ENCODE data around the gene ADORA2B. TPM values are rescaled to one million over a fixed set of nuclear protein-coding genes. Genes with fewer than 3 reads are reported as not detected.

The ADORA2B gene
- total and polyA plus RNA-seq, 9 donors: 0.06 to 1.0 (median 0.28) TPM; not detected in 3

DNA sequence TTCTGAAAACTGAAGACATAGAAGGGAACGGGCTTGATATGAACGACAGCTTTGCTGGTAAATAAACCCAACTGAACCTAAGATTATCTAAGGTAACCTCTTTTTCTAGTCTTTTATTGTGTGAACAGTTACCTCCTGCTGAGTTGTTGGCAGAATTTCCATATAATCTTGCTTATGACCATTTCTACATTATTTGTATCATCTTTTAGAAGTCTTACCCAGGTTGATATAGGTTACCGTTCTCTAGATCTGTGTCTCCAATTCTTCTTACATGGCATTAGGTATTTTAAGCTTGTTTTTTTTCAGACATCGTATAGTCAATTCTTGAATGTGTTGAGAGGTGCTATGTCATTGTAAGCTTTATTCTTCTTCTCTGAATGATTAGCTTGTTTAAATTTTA lies 79.0 kb downstream of the ADORA2B start:
- intact Hi-C loops (cut with DNase I): no loop called here
- Histone ChIP-seq H3K9me3 (no peaks in the 10 kb centered on the region), H3K27ac (no peak overlapping the region), H3K4me1 (ENCODE audit: insufficient read depth) (no peaks in the 10 kb centered on the region), H3K4me3 (no peak overlapping the region), H3K36me3 (no peaks in the 10 kb centered on the region), H3K27me3 (no peaks in the 10 kb centered on the region)
- TF ChIP-seq, protein P1, sequence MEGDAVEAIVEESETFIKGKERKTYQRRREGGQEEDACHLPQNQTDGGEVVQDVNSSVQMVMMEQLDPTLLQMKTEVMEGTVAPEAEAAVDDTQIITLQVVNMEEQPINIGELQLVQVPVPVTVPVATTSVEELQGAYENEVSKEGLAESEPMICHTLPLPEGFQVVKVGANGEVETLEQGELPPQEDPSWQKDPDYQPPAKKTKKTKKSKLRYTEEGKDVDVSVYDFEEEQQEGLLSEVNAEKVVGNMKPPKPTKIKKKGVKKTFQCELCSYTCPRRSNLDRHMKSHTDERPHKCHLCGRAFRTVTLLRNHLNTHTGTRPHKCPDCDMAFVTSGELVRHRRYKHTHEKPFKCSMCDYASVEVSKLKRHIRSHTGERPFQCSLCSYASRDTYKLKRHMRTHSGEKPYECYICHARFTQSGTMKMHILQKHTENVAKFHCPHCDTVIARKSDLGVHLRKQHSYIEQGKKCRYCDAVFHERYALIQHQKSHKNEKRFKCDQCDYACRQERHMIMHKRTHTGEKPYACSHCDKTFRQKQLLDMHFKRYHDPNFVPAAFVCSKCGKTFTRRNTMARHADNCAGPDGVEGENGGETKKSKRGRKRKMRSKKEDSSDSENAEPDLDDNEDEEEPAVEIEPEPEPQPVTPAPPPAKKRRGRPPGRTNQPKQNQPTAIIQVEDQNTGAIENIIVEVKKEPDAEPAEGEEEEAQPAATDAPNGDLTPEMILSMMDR (IDR thresholded peaks at IDR 0.05): no peak
- TF ChIP-seq EP300 (IDR thresholded peaks at IDR 0.05) (no peak), POLR2A (IDR thresholded peaks at IDR 0.05) (no peak)
- 64 to 75% (median 68%) methylated on average over 4 of the region's 4 CpGs for WGBS, 3 donors
- DNase-seq: no peak

DNA sequence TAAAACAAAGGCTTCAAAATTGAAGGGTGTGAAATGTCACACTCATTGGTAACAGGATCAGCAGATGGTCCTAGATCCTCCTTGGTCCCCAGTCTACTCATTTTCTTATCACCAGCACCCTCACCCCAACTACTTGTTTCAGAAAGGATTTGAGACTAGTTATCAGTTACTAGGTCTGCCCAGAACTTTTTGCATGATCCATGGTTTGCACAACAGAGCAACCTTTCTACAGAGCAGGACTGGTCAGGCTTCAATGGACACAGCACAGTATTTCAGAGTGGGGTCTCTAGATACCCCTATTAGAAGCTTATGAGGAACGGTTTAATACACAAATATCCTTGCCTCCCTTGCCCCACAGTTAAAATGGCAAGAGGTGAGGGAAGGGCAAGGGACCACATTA lies 80.3 kb downstream of the ADORA2B start:
- H3K4me1 ChIP-seq (ENCODE audit: insufficient read depth): no peaks in the 10 kb centered on the region
- H3K9me3 ChIP-seq: no peaks in the 10 kb centered on the region
- no peaks in the 10 kb centered on the region for H3K36me3 ChIP-seq
- no peak overlapping the region for H3K27ac ChIP-seq
- no peak for DNase-seq
- intact Hi-C loops (cut with DNase I): no loop called here
- no peaks in the 10 kb centered on the region for H3K27me3 ChIP-seq
- 92 to 100% (median 93%) methylated on average over 1 of the region's 1 CpG for WGBS, 3 donors
- TF ChIP-seq EP300 (IDR thresholded peaks at IDR 0.05): no peak
- TF ChIP-seq POLR2A (IDR thresholded peaks at IDR 0.05): no peak
- TF ChIP-seq, protein P1 (IDR thresholded peaks at IDR 0.05): no peak
- no peak overlapping the region for H3K4me3 ChIP-seq

Other genes with a start within 250 kb of the ADORA2B start
- 10 to 100 TPM; 28.0 to 37.1 (median 30.8) TPM for gene ZNF286A, start 245.4 kb upstream of the ADORA2B start, total RNA-seq
- 10 to 100 TPM; 13.6 to 20.1 TPM for gene ZNF286A, start 245.4 kb upstream of the ADORA2B start, polyA plus RNA-seq
- gene TBC1D26, start 212.8 kb upstream of the ADORA2B start, total RNA-seq: under 1 TPM in 5 of 7 donors, not detected in 2; 0.32 to 0.69 (median 0.38) TPM
- gene TBC1D26, start 212.8 kb upstream of the ADORA2B start, polyA plus RNA-seq: under 1 TPM in 1 of 2 donors, not detected in 1; 0.08 TPM
- 10 to 100 TPM; 14.4 to 36.2 (median 23.4) TPM for gene ZSWIM7, start 54.6 kb downstream of the ADORA2B start, total RNA-seq
- gene ZSWIM7, start 54.6 kb downstream of the ADORA2B start, polyA plus RNA-seq: 10 to 100 TPM; 34.7 to 62.5 TPM
- 10 to 100 TPM; 28.4 to 80.0 (median 34.3) TPM for gene TTC19, start 54.7 kb downstream of the ADORA2B start, total RNA-seq
- 10 to 100 TPM; 19.2 to 32.4 TPM for gene TTC19, start 54.7 kb downstream of the ADORA2B start, polyA plus RNA-seq